Motor neuron (in vitro differentiated cells): ENCODE results near the gene NAT9. TPM values are rescaled to one million over a fixed set of nuclear protein-coding genes. Genes with fewer than 3 reads are reported as not detected.

Source experiments
- ATAC-seq, 8 experiments: fragments of 200-7000 bp; cut with Tn5 transposase; replicated peaks in 6 of 8; 2 replicates each; pipeline ENCODE4 v1.8.0; 2021; ENCODE audit warnings: mild to moderate bottlenecking in 8 of 8, moderate library complexity in 8 of 8
- H3K27ac ChIP-seq, 2 donors: fragments of 250-450 bp; sonication (Bioruptor Pico); 2 replicates each; pipeline ENCODE4 v1.9.0; 2021; ENCODE audit warnings: antibody characterized with exemption in 2 of 2, mild to moderate bottlenecking in 2 of 2, moderate library complexity in 1 of 2
- H3K4me1 ChIP-seq, 2 donors: fragments of 250-450 bp; sonication (Bioruptor Pico); replicated peaks in 1 of 2; 2 replicates each; pipeline ENCODE4 v1.6.1; 2021; ENCODE audit warnings: antibody characterized with exemption in 2 of 2, mild to moderate bottlenecking in 2 of 2, moderate library complexity in 1 of 2
- H3K4me3 ChIP-seq, 5 donors: fragments of 250-450 bp; sonication (Bioruptor Pico); 2 replicates each; pipeline ENCODE4 v1.9.0; 2021; ENCODE audit warnings: antibody characterized with exemption in 5 of 5, mild to moderate bottlenecking in 5 of 5, moderate library complexity in 4 of 5
- WGBS, 10 experiments: fragments of 450-650 bp; shearing (Covaris generic); methylation state at CpG; one replicate each; pipeline ENCODE4 v1.0.0; 2022; 5-methylcytosine and 5-hydroxymethylcytosine counted together
- in situ Hi-C, 9 experiments: fragments of 400-800 bp; cut with MboI; loops; one replicate each; pipeline ENCODE4 v1.15.0; 2021; ENCODE audit warnings: low sequenced_read_pairs in 9 of 9, low pct_unique_long_range_greater_than_20kb in 2 of 9; ENCODE audit not compliant: unreplicated experiment in 9 of 9
- total RNA-seq, 8 experiments: library from RNA; unstranded; fragments of 300-600 nt; gene quantifications; 2 replicates each; pipeline versions ENCODE4 v1.2.3 to v1.2.4, GENCODE V29; 2022

Gene NAT9
- total RNA-seq, 8 experiments from 2014 or later, result 41.6 to 97.1 (median 46.2) TPM

- H3K27ac ChIP-seq, result no peak overlapping the region
- no peak for ATAC-seq
- H3K4me3 ChIP-seq, result no peak overlapping the region
- 40 to 100% (median 70%) methylated on average over 1 to 3 of the region's 3 CpGs; no CpG with 5 or more reads in 3 of the 10 experiments for WGBS, 10 experiments
- peaks cover 6 to 20% of the 10 kb centered on the region in 2 donors for H3K4me1 ChIP-seq
- in situ Hi-C loops, result no loop called here
Observed at GRCh38 chr17:74734256-74734655, 41.9 kb downstream of the NAT9 start.

GRCh38 chr17:74733365-74734122, 42.6 kb downstream of the NAT9 start:
- in situ Hi-C loops, result no loop called here
- H3K27ac ChIP-seq, result no peak overlapping the region
- 0 to 68% (median 44%) methylated on average over 1 to 2 of the region's 9 CpGs; no CpG with 5 or more reads in 4 of the 10 experiments for WGBS, 10 experiments
- H3K4me3 ChIP-seq, result no peak overlapping the region
- no peak for ATAC-seq
- peaks cover 6 to 20% of the 10 kb centered on the region in 2 donors for H3K4me1 ChIP-seq

- Histone ChIP-seq H3K27ac (no peak overlapping the region), H3K4me3 (no peak overlapping the region), H3K4me1 (peaks cover 6 to 11% of the 10 kb centered on the region in 2 donors)
- no peak for ATAC-seq
- in situ Hi-C loops, result no loop called here
- WGBS, 10 experiments, result 0 to 58% (median 0%) methylated on average over 1 to 4 of the region's 12 CpGs; no CpG with 5 or more reads in 3 of the 10 experiments
Observed at GRCh38 chr17:74732042-74732867, 43.9 kb downstream of the NAT9 start.

- 0 to 50% (median 22%) methylated on average over 1 to 3 of the region's 4 CpGs; no CpG with 5 or more reads in 6 of the 10 experiments for WGBS, 10 experiments
Observed at GRCh38 chr17:74731347-74731605, 44.9 kb downstream of the NAT9 start.

DNA sequence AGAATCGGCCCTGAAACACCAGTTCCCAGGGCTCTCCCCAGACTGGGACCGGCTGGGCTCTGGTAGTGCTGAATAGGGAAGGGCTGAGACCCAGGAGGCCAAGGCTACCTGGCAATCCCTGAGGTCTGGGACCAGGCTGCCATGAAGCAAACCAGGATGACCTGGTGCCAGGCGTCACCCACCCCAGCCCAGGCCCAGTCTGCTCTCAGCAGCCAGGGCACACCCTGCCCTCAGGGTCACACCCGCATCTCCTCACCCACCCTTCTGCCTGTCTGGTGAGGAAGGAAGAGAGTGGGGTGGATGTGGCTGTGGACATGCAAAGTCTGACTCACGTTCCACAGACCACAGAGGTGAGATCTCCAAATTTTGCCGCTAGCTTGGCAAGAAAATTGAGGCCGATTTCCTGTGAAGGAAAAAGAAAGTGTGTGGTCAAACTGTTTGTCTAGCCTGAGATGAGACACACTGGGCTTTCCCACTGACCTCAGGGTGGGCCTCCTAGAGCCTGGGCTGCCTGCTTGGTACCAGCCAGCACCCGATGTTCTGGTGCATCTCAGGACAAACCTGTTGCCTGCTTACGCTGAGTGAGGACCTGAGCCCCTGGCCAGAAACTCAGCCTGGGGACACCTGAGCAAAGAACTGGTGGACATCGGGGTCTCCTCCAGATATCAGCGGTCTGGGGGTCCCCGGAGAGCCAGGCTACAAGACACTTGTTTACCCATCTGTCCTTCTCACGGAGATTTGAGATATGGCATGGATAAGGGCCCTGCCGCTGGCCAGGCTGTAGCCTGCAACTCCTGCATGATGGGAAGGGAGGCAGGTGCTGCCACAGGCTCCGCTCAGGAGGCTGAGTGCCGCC, 45.4 kb downstream of the NAT9 start:
- H3K27ac ChIP-seq, result no peak overlapping the region
- ATAC-seq, result peak in 2 of 8 experiments; percentile 38 to 47
- H3K4me1 ChIP-seq, result peaks cover 0 to under 1% of the 10 kb centered on the region in 2 donors
- no peak overlapping the region for H3K4me3 ChIP-seq
- in situ Hi-C loops, result no loop called here
- 50 to 78% (median 66%) methylated on average over 1 to 8 of the region's 16 CpGs; no CpG with 5 or more reads in 4 of the 10 experiments for WGBS, 10 experiments

More at GRCh38 chr17:74731347-74731605, 44.9 kb downstream of the NAT9 start:
- in situ Hi-C loops, result no loop called here
- Histone ChIP-seq H3K4me3 (no peak overlapping the region), H3K4me1 (peaks cover 2 to 5% of the 10 kb centered on the region in 2 donors), H3K27ac (no peak overlapping the region)
- ATAC-seq, result no peak

- in situ Hi-C loops, result no loop called here
- no peak overlapping the region for H3K4me3 ChIP-seq
- H3K4me1 ChIP-seq, result no peaks in the 10 kb centered on the region
- ATAC-seq, result no peak
- no peak overlapping the region for H3K27ac ChIP-seq
- 10 to 86% (median 71%) methylated on average over 2 to 9 of the region's 15 CpGs; no CpG with 5 or more reads in 2 of the 10 experiments for WGBS, 10 experiments
Observed at GRCh38 chr17:74729866-74730265, 46.3 kb downstream of the NAT9 start.

DNA sequence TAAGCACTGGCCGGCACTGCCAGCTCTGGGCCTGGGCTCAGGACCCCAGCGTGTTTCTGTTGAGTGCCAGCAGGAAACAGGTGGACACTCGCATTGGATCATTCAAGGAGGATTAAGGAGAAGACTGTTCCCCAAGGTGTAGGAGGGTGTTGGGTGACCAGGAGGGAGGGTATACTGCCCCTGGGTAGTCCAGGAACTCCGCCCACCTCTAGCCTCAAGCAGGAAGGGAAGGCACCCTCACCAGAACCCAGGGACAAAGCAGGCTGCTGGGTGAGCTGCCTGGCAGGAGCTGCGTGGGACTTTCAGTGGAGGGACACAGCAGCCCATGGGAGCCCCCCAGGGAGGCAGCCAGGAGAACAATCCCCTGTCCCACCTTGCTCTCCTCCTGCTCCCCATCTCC, 46.8 kb downstream of the NAT9 start:
- H3K4me1 ChIP-seq, result no peaks in the 10 kb centered on the region
- 83 to 88% (median 83%) methylated on average over 1 to 4 of the region's 5 CpGs; no CpG with 5 or more reads in 7 of the 10 experiments for WGBS, 10 experiments
- in situ Hi-C loops, result no loop called here
- H3K27ac ChIP-seq, result no peak overlapping the region
- no peak overlapping the region for H3K4me3 ChIP-seq
- ATAC-seq, result no peak

- Histone ChIP-seq H3K4me1 (peaks cover 0 to 6% of the 10 kb centered on the region in 2 donors), H3K27ac (no peak overlapping the region), H3K4me3 (no peak overlapping the region)
- WGBS, 10 experiments, result 38 to 82% (median 65%) methylated on average over 2 to 3 of the region's 3 CpGs; no CpG with 5 or more reads in 6 of the 10 experiments
- in situ Hi-C loops, result no loop called here
- no peak for ATAC-seq
Observed at GRCh38 chr17:74728702-74729075, 47.5 kb downstream of the NAT9 start.

- in situ Hi-C loops, result no loop called here
- Histone ChIP-seq H3K27ac (no peak overlapping the region), H3K4me1 (peaks cover 0 to 9% of the 10 kb centered on the region in 2 donors), H3K4me3 (no peak overlapping the region)
- ATAC-seq, result no peak
- 17 to 100% (median 84%) methylated on average over 1 to 3 of the region's 3 CpGs; no CpG with 5 or more reads in 2 of the 10 experiments for WGBS, 10 experiments
Observed at GRCh38 chr17:74728033-74728701, 48.0 kb downstream of the NAT9 start.

DNA sequence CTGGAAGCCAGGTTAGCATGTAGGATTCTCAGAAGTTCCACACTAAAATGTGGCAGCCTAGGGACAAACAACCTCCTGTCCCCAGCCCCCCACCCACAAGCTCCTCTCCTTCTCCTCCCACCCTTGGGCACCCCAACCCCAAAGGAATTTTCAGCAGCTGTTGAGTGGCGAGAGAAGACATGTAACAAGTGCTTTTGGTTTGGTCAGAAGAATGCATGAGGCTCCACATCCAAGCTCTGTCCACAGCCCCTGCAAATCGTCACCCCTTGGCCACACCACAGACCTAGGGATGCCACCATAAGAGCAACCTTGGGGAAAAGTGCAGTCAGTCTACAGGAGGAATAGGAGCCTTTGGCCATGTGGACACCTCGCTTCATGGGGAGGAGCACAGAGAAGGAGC, 51.0 kb downstream of the NAT9 start:
- peaks cover 7 to 12% of the 10 kb centered on the region in 2 donors for H3K4me1 ChIP-seq
- H3K4me3 ChIP-seq, result no peak overlapping the region
- ATAC-seq, result no peak
- 20 to 84% (median 20%) methylated on average over 1 to 3 of the region's 3 CpGs; no CpG with 5 or more reads in 7 of the 10 experiments for WGBS, 10 experiments
- no peak overlapping the region for H3K27ac ChIP-seq
- in situ Hi-C loops, result no loop called here

DNA sequence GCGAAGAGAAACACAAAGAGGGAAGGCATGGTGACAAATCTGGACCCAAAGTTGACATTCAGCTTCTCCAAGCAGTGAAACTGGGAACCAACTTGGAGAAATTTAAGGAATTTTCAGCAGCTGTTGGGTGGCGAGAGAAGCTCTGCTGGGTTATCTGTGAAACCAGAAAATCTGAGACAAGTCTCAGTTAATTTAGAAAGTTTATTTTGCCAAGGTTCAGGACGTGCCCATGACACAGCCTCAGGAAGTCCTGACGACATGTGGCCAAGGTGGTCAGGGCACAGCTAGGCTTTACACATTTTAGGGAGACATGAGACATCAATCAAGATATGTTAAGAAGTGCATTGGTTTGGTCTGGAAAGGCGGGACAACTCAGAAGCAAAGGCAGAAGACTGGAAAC, 52.3 kb downstream of the NAT9 start:
- Histone ChIP-seq H3K4me3 (no peak overlapping the region), H3K27ac (no peak overlapping the region), H3K4me1 (peaks cover 7 to 12% of the 10 kb centered on the region in 2 donors)
- WGBS, 10 experiments, result 0 to 100% (median 70%) methylated on average over 1 to 5 of the region's 5 CpGs; no CpG with 5 or more reads in 2 of the 10 experiments
- in situ Hi-C loops, result loop anchor here in 1 of 9 experiments (25.0 kb wide), 1 partner anchor 112 kb away; the partner anchor contains the start of gene CD300E
- ATAC-seq, result no peak

- no peak overlapping the region for H3K27ac ChIP-seq
- WGBS, 10 experiments, result 0 to 60% (median 17%) methylated on average over 1 to 4 of the region's 4 CpGs
- ATAC-seq, result peak in 2 of 8 experiments; percentile 21 to 75
- H3K4me1 ChIP-seq, result peaks cover 7 to 12% of the 10 kb centered on the region in 2 donors
- in situ Hi-C loops, result loop anchor here in 1 of 9 experiments (25.0 kb wide), 1 partner anchor 110 kb away; the partner anchor contains the start of gene CD300E
- H3K4me3 ChIP-seq, result no peak overlapping the region
Observed at GRCh38 chr17:74722782-74723181, 53.4 kb downstream of the NAT9 start.
